OCI-LY7 (cell line): ENCODE data around the gene TAF11L14.

Experiments used
- EZH2phosphoT487 ChIP-seq: fragments of 200-600 bp; sonication (generic); IDR thresholded peaks from 2 replicates; pipeline ENCODE4 v1.6.1; 2018; ENCODE audit warnings: low read depth, borderline replicate concordance, mild to moderate bottlenecking, mixed run types, antibody characterized with exemption, low read length, moderate library complexity, mixed read lengths
- TF ChIP-seq, protein P1 (sequence below): fragments of 200-600 bp; sonication (generic); conservative IDR thresholded peaks from 2 replicates; pipeline ENCODE4 v1.5.1; 2014; ENCODE audit warnings: mild to moderate bottlenecking, antibody characterized with exemption, low read length, moderate library complexity, mixed read lengths

GRCh38 chr5:17680737-17681136 is 46.5 kb downstream of the TAF11L14 start:
- TF ChIP-seq, protein P1, sequence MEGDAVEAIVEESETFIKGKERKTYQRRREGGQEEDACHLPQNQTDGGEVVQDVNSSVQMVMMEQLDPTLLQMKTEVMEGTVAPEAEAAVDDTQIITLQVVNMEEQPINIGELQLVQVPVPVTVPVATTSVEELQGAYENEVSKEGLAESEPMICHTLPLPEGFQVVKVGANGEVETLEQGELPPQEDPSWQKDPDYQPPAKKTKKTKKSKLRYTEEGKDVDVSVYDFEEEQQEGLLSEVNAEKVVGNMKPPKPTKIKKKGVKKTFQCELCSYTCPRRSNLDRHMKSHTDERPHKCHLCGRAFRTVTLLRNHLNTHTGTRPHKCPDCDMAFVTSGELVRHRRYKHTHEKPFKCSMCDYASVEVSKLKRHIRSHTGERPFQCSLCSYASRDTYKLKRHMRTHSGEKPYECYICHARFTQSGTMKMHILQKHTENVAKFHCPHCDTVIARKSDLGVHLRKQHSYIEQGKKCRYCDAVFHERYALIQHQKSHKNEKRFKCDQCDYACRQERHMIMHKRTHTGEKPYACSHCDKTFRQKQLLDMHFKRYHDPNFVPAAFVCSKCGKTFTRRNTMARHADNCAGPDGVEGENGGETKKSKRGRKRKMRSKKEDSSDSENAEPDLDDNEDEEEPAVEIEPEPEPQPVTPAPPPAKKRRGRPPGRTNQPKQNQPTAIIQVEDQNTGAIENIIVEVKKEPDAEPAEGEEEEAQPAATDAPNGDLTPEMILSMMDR = no peak
- TF ChIP-seq EZH2phosphoT487 = no peak
